DND-41 (cell line): ENCODE measurements around the gene DMPK.

Source experiments
- CTCF ChIP-seq: IDR thresholded peaks from 2 replicates; pipeline ENCODE4 v1.5.1; 2012; ENCODE audit warnings: borderline replicate concordance, low read length, moderate library complexity, mild to moderate bottlenecking; ENCODE audit not compliant: poor library complexity, severe bottlenecking; ENCODE audit errors: extremely low read depth
- EZH2 ChIP-seq: IDR thresholded peaks from 3 replicates; pipeline ENCODE4 v1.6.1; 2012; ENCODE audit warnings: borderline replicate concordance, low read depth, mild to moderate bottlenecking, moderate library complexity, low read length, inconsistent platforms; ENCODE audit not compliant: severe bottlenecking

- TF ChIP-seq CTCF (no peak), EZH2 (no peak)
Observed at GRCh38 chr19:45766869-45767346, 15.4 kb downstream of the DMPK start.
